A549 (cell line): Measurements from ENCODE around the gene AMOT. TPM values are rescaled to one million over a fixed set of nuclear protein-coding genes. Genes with fewer than 3 reads are reported as not detected.

Experiments
- ATAC-seq, 2 experiments: fragments of 200-7000 bp in 1 of 2; fragments of >200 bp in 1 of 2; cut with Nextera tagmentation in 1 of 2; cut with Tn5 transposase in 1 of 2; 3 replicates each; pipeline versions ENCODE4 v1.8.0 to v1.9.1; 2018 to 2020; ENCODE audit warnings: mild to moderate bottlenecking in 1 of 2, moderate library complexity in 1 of 2
- CTCF ChIA-PET: fragments of 300-600 bp; sonication (Branson Sonifier 250); formaldehyde crosslinking; extraction: SDS; loops from one replicate; lab custom pipeline; 2021; ENCODE audit warnings: antibody characterized with exemption, inconsistent platforms; lab: Yijun Ruan, JAX
- POLR2A ChIA-PET: fragments of 350-600 bp; formaldehyde crosslinking; extraction: SDS; loops from one replicate; lab custom pipeline; 2021; ENCODE audit warnings: antibody characterized with exemption, inconsistent platforms; lab: Yijun Ruan, JAX
- DNase-seq, 2 experiments: peaks; one replicate each; pipeline versions ENCODE4 v3.0.0 to v3.0.0-alpha.2; 2011 to 2016; ENCODE audit warnings: low read depth in 1 of 2, low spot score in 1 of 2
- FAIRE-seq: peaks from 2 replicates; lab custom pipeline; 2011; peaks lifted over from hg19 to GRCh38; lab: Jason Lieb, UNC
- H3K27ac ChIP-seq, 2 experiments: fragments of >200 bp; sonication (Bioruptor Twin); formaldehyde crosslinking; 3 replicates each; pipeline ENCODE4 v1.5.1; 2016 to 2017
- H3K4me1 ChIP-seq: fragments of >200 bp; sonication (Bioruptor Twin); formaldehyde crosslinking; 3 replicates; pipeline ENCODE4 v1.6.1; 2016
- H3K4me2 ChIP-seq: fragments of >200 bp; sonication (Bioruptor Twin); formaldehyde crosslinking; 3 replicates; pipeline ENCODE4 v1.6.1; 2016
- H3K4me3 ChIP-seq: fragments of >200 bp; sonication (Bioruptor Twin); formaldehyde crosslinking; 3 replicates; pipeline ENCODE4 v1.5.1; 2016
- H3K9me3 ChIP-seq: fragments of >200 bp; sonication (Bioruptor Twin); formaldehyde crosslinking; 3 replicates; pipeline ENCODE4 v1.6.1; 2016
- BCL3 ChIP-seq: fragments of >200 bp; sonication (Bioruptor Twin); formaldehyde crosslinking; IDR thresholded peaks from 3 replicates; pipeline ENCODE4 v1.6.1; 2016
- BHLHE40 ChIP-seq: IDR thresholded peaks from 2 replicates; pipeline ENCODE4 v1.6.1; 2012; ENCODE audit warnings: low read depth, low read length, inconsistent platforms
- CBX2 ChIP-seq: fragments of 200-600 bp; sonication (generic); IDR thresholded peaks from 2 replicates; pipeline ENCODE4 v1.6.1; 2016; ENCODE audit warnings: low read depth, mild to moderate bottlenecking, borderline replicate concordance
- CBX8 ChIP-seq: fragments of 200-600 bp; sonication (generic); IDR thresholded peaks from 2 replicates; pipeline ENCODE4 v1.6.1; 2016
- CHD4 ChIP-seq: fragments of 200-600 bp; sonication (generic); IDR thresholded peaks from 2 replicates; pipeline ENCODE4 v1.6.1; 2016; ENCODE audit warnings: antibody characterized with exemption, mild to moderate bottlenecking, borderline replicate concordance
- EHF ChIP-seq: fragments of 250-450 bp; sonication (Bioruptor Pico); IDR thresholded peaks from 2 replicates; pipeline ENCODE4 v1.5.0; 2020; ENCODE audit warnings: mild to moderate bottlenecking
- EHMT2 ChIP-seq: fragments of 200-600 bp; sonication (generic); IDR thresholded peaks from 2 replicates; pipeline ENCODE4 v1.6.1; 2016; ENCODE audit warnings: antibody characterized with exemption, low read depth, mild to moderate bottlenecking, moderate library complexity
- EP300 ChIP-seq, 2 experiments: fragments of >200 bp; sonication (Bioruptor Twin); formaldehyde crosslinking; IDR thresholded peaks; 2 replicates in 1 of 2; 3 replicates in 1 of 2; pipeline ENCODE4 v1.6.1; 2016 to 2017
- ESRRA ChIP-seq: fragments of 150-350 bp; IDR thresholded peaks from 2 replicates; pipeline ENCODE4 v1.6.1; 2014; ENCODE audit warnings: mild to moderate bottlenecking, low read length, borderline replicate concordance
- FOSB ChIP-seq: fragments of 250-450 bp; sonication (Bioruptor Pico); IDR thresholded peaks from 2 replicates; pipeline ENCODE4 v1.5.0; 2020; ENCODE audit warnings: mild to moderate bottlenecking, moderate library complexity
- GATA3 ChIP-seq: IDR thresholded peaks from 2 replicates; pipeline ENCODE4 v1.6.1; 2012; ENCODE audit warnings: borderline replicate concordance
- HOXA7 ChIP-seq: fragments of 250-450 bp; sonication (Bioruptor Pico); IDR thresholded peaks from 2 replicates; pipeline ENCODE4 v1.5.0; 2020; ENCODE audit warnings: mild to moderate bottlenecking, moderate library complexity
- HOXB13 ChIP-seq: fragments of 250-450 bp; sonication (Bioruptor Pico); IDR thresholded peaks from 2 replicates; pipeline ENCODE4 v1.5.0; 2020; ENCODE audit warnings: low read depth, mild to moderate bottlenecking, moderate library complexity
- MAFK ChIP-seq: fragments of 450-650 bp; IDR thresholded peaks from 2 replicates; pipeline ENCODE4 v1.6.1; 2014; ENCODE audit not compliant: partially characterized antibody
- MAX ChIP-seq: IDR thresholded peaks from 2 replicates; pipeline ENCODE4 v1.6.1; 2012
- MAZ ChIP-seq: fragments of 150-350 bp; IDR thresholded peaks from 2 replicates; pipeline ENCODE4 v1.6.1; 2014; ENCODE audit warnings: antibody characterized with exemption, low read depth, low read length, borderline replicate concordance
- NPAS2 ChIP-seq: fragments of 250-450 bp; sonication (Bioruptor Pico); IDR thresholded peaks from 2 replicates; pipeline ENCODE4 v1.8.0; 2022; ENCODE audit warnings: mild to moderate bottlenecking, moderate library complexity, borderline replicate concordance
- PHF8 ChIP-seq: fragments of 200-600 bp; sonication (generic); IDR thresholded peaks from 2 replicates; pipeline ENCODE4 v1.6.1; 2016; ENCODE audit warnings: low read depth, mild to moderate bottlenecking, antibody characterized with exemption, moderate library complexity, borderline replicate concordance
- POLR2AphosphoS2 ChIP-seq: conservative IDR thresholded peaks from 2 replicates; pipeline ENCODE4 v1.6.1; 2012; ENCODE audit warnings: low read length, improper control_type of control experiment, inconsistent platforms
- RFX5 ChIP-seq: fragments of 450-650 bp; IDR thresholded peaks from 2 replicates; pipeline ENCODE4 v1.7.1; 2014; ENCODE audit warnings: antibody characterized with exemption, mild to moderate bottlenecking, moderate library complexity
- RNF2 ChIP-seq: fragments of 200-600 bp; sonication (generic); IDR thresholded peaks from 2 replicates; pipeline ENCODE4 v1.6.1; 2016; ENCODE audit warnings: low read depth, mild to moderate bottlenecking, antibody characterized with exemption, moderate library complexity, borderline replicate concordance
- TFCP2L1 ChIP-seq: fragments of 250-450 bp; sonication (Bioruptor Pico); IDR thresholded peaks from 2 replicates; pipeline ENCODE4 v1.5.0; 2021; ENCODE audit warnings: mild to moderate bottlenecking
- ZC3H11A ChIP-seq: fragments of 450-650 bp; IDR thresholded peaks from 2 replicates; pipeline ENCODE4 v1.6.1; 2014; ENCODE audit warnings: antibody characterized with exemption, mild to moderate bottlenecking
- ZNF302 ChIP-seq: fragments of 250-450 bp; sonication (Bioruptor Pico); IDR thresholded peaks from 2 replicates; pipeline ENCODE4 v1.9.0; 2021; ENCODE audit warnings: inconsistent platforms, mild to moderate bottlenecking, moderate library complexity
- ZSCAN20 ChIP-seq: fragments of 250-450 bp; sonication (Bioruptor Pico); IDR thresholded peaks from 2 replicates; pipeline ENCODE4 v1.8.0; 2022; ENCODE audit warnings: mild to moderate bottlenecking, moderate library complexity
- WGBS: methylation state at CpG from one replicate; pipeline ENCODE4 v1.1.6; 2017; ENCODE audit errors: missing lambda C conversion rate; 5-methylcytosine and 5-hydroxymethylcytosine counted together
- polyA plus RNA-seq, 4 experiments: library from polyadenylated mRNA; depleted of rRNA in 3 of 4; stranded (reverse); fragments of >200 nt; fragmentation: RNase III in 1 of 4; extraction: RNeasy Plus Mini Kit Qiagen cat#74134 plus additional on column Dnase treatment in 1 of 4; gene quantifications; 2 replicates in 3 of 4; 3 replicates in 1 of 4; pipeline ENCODE4 v1.2.3, GENCODE V29; 2011 to 2017

AMOT gene
- polyA plus RNA-seq, 2 of the 4 experiments (the other 2 are of a cell fraction) = 0.03 to 0.05 TPM

- DNase-seq (no peak), FAIRE-seq (no peak), ATAC-seq (no peak)
- Histone ChIP-seq H3K4me2 (no peak overlapping the region), H3K4me1 (no peaks in the 10 kb centered on the region), H3K27ac (no peak overlapping the region), H3K4me3 (no peak overlapping the region), H3K9me3 (no peaks in the 10 kb centered on the region)
- CTCF ChIA-PET = no interaction called here
- POLR2A ChIA-PET = no interaction called here
- no peak for TF ChIP-seq MAFK
- no peak for TF ChIP-seq FOSB (CRISPR knock-in tag)
- no peak for TF ChIP-seq RNF2
- WGBS = 17% methylated on average over 2 of the region's 2 CpGs
These were observed 80.7 kb downstream of the AMOT start for GRCh38 chrX:112759966-112760365.

GRCh38 chrX:112759512-112759911, 81.1 kb downstream of the AMOT start:
- Histone ChIP-seq H3K4me1 (no peaks in the 10 kb centered on the region), H3K4me3 (no peak overlapping the region), H3K4me2 (no peak overlapping the region), H3K9me3 (no peaks in the 10 kb centered on the region), H3K27ac (no peak overlapping the region)
- DNase-seq = no peak
- 3% methylated on average over 3 of the region's 3 CpGs for WGBS
- ATAC-seq = no peak
- ChIA-PET CTCF (no interaction called here), POLR2A (no interaction called here)
- no peak for FAIRE-seq
- no peak for TF ChIP-seq NPAS2
- TF ChIP-seq, all 56 proteins: peak for 0

- FAIRE-seq = no peak
- no peaks in the 10 kb centered on the region for H3K4me1 ChIP-seq
- DNase-seq = no peak
- ChIA-PET CTCF (interaction anchor here (1.5 kb wide), 1 partner anchor 17 kb away, joined by 4 read pairs; no protein-coding TSS in a partner anchor), POLR2A (interaction anchor here (0.7 kb wide), 1 partner anchor 1366 kb away, joined by 4 read pairs; no protein-coding TSS in a partner anchor)
- ATAC-seq = no peak
- no peaks in the 10 kb centered on the region for H3K9me3 ChIP-seq
- no peak for TF ChIP-seq PHF8
- TF ChIP-seq ESRRA = no peak
- no peak for TF ChIP-seq TFCP2L1 (CRISPR knock-in tag)
- TF ChIP-seq ZSCAN20 (CRISPR knock-in tag) = no peak
- TF ChIP-seq HOXB13 (CRISPR knock-in tag) = no peak
- no peak for TF ChIP-seq EP300 (IDR thresholded peaks at IDR 0.05)
- no peak for TF ChIP-seq CHD4
- TF ChIP-seq HOXA7 (CRISPR knock-in tag) = no peak
- TF ChIP-seq MAX = no peak
- TF ChIP-seq GATA3 = no peak
- TF ChIP-seq, all 56 proteins: peak for 0
- H3K4me3 ChIP-seq = no peak overlapping the region
- no peak overlapping the region for H3K4me2 ChIP-seq
- WGBS = 8% methylated on average over 4 of the region's 4 CpGs
- H3K27ac ChIP-seq = no peak overlapping the region
These were observed 82.7 kb downstream of the AMOT start for GRCh38 chrX:112757946-112758345.

GRCh38 chrX:112753116-112753515, 87.5 kb downstream of the AMOT start:
- no peak overlapping the region for H3K4me3 ChIP-seq
- ChIA-PET CTCF (no interaction called here), POLR2A (no interaction called here)
- no peaks in the 10 kb centered on the region for H3K9me3 ChIP-seq
- FAIRE-seq (peak; percentile 78), DNase-seq (no peak), ATAC-seq (no peak)
- H3K4me1 ChIP-seq = no peaks in the 10 kb centered on the region
- WGBS = 9% methylated on average over 1 of the region's 1 CpG
- H3K27ac ChIP-seq = no peak overlapping the region
- no peak overlapping the region for H3K4me2 ChIP-seq
- no peak for TF ChIP-seq BCL3
- TF ChIP-seq EHMT2 = no peak
- TF ChIP-seq POLR2AphosphoS2 = no peak
- TF ChIP-seq EHF (CRISPR knock-in tag) = no peak
- no peak for TF ChIP-seq ZC3H11A
- TF ChIP-seq CBX8 = no peak
- TF ChIP-seq RFX5 = no peak
- no peak for TF ChIP-seq MAFK
- TF ChIP-seq ZNF302 (CRISPR knock-in tag) = no peak
- TF ChIP-seq EP300 (IDR thresholded peaks at IDR 0.05) = no peak
- no peak for TF ChIP-seq HOXA7 (CRISPR knock-in tag)
- TF ChIP-seq NPAS2 = no peak
- TF ChIP-seq MAZ = no peak
- TF ChIP-seq CBX2 = no peak
- no peak for TF ChIP-seq FOSB (CRISPR knock-in tag)
- no peak for TF ChIP-seq CHD4
- no peak for TF ChIP-seq BHLHE40
- no peak for TF ChIP-seq MAX
- TF ChIP-seq, all 56 proteins: peak for 0
